HG03135 (cell line): ENCODE data around the gene ZDHHC22.

ENCODE experiments used
- ATAC-seq: cut with Tn5 transposase; IDR thresholded peaks from one replicate; pipeline ENCODE4 v1.9.1; 2021; ENCODE audit warnings: mild to moderate bottlenecking, moderate library complexity; ENCODE audit not compliant: unreplicated experiment

The ZDHHC22 gene

DNA sequence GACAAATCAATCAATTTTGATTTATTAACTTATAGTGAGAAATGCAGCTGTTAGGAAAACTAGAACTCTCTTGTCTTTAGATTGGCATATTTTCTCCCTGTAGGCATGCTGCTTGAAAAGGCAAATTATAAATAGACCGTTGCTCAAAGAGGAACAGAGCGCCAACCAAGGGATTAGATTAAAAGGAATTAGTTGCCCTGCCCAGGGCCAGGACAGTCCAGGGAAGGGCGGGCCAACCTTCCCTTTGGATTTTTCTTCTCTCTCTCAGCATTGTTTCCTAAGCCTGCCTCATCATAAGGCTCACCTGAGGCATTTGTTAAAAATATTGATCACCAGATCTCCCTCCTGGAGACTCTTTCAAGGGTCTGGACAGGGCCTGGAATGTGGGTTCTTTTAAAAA lies 34.9 kb downstream of the ZDHHC22 start:
- ATAC-seq, result no peak

DNA sequence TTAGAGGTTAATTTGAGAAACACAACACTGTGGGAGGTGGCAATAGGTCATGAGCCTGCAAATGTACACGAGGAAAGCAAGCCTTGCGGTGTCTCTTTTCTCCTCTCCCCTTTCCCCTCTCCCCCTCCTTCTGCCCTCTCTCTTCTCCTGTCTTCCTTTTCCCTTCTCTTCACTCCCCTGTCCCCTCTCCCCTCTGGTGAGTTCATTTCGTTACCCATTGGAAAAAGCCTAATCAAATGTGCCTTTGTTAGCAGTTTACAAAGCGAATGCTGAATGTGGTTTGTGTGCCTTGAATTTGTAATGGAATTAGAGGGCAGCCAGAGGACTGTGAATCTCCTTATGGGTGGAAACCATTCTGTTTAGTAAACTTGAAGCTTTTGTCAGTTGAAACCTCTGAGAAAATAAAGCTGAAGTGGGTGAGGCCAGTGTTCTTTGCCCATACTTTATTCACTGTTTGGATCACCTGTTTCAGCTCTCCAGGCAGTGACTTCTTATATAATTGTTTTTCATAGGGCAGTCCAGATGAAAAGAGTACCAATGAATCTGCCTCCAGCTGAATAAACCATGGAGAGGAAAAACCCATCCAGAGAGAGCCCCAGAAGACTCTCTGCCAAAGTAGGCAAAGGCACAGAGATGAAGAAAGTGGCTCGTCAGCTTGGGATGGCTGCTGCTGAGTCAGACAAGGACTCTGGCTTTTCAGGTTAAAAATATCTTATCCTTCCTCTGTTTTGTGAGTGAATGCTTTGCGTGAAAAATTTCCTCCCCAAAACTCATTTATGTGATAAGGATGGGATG lies 36.2 kb downstream of the ZDHHC22 start:
- no peak for ATAC-seq

DNA sequence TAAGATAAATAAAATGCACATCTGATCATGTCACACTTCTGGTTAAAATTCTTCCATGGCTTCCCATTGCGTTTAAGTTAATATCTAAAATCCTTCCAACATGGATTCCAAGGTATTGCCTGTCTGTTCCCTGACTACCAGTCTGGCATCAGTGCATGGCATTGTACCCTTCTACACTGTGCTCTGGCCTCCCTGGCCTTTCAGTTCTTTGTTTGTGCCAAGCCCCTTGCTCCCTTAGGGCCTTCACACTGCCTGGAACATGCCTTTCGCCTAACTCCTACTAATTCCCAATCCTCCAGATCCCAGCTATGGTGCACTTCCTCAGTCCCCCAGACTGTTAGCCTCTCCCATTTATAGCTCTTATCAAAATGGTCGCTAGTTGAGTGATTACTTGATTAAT lies 37.2 kb downstream of the ZDHHC22 start:
- ATAC-seq, result no peak

GRCh38 chr14:77103951-77104350 lies 37.6 kb downstream of the ZDHHC22 start:
- no peak for ATAC-seq

- ATAC-seq, result no peak
Observed at GRCh38 chr14:77103475-77103874, 38.1 kb downstream of the ZDHHC22 start.

DNA sequence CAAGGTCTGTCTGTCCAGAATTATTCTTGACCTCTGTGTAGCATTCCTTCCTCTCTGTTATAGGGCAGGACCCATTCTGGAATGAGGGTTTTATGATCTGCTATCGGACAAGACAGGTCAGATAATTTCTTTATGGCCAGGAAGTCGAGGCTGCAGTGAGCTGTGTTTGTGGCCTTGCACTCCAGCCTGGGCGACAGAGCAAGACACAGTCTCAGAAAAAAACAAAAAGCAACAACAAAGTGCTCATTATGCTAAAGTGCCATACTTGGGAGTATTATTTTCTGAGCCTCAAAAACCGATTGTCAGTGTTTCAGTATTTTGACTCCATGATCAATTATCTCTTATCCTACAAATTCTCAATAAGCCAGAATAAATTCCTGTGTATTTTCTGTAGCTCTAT lies 39.4 kb downstream of the ZDHHC22 start:
- ATAC-seq, result no peak

GRCh38 chr14:77100961-77101360 lies 40.6 kb downstream of the ZDHHC22 start:
- no peak for ATAC-seq

DNA sequence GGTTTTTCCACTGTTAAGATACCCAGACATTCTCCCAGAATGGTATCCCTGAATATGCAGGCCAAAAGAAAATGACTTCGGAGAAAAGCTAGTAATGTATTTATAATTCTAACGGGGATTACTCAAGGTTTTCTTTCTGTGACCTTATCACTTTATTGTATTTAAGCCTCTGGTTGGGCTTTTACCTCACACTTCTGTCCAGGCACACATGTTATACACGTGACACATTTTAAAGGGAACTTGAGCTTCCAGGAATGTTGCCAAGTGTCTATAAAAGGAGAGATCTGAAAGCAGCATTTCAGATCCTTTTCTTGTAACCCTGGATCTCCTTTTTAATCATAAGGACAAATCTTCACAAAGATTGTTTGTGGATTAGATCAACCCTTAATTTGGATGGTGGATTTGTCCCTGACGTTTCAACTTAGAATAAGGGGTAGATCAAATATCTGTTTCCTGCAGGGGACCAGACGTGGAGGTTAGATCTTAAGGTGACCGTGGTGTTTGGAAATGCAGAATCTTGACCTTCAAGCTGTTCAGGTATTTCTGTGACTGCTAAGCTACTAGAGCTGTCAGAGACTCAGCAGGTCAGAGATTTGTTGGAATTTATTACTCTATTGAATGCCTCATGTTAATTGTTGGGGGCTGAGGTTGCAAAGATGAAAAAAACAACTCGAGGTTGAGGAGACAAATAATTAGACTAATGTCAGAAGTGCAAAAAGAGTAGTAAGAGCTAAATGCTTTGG lies 42.0 kb downstream of the ZDHHC22 start:
- ATAC-seq, result no peak

GRCh38 chr14:77098529-77099353 lies 42.9 kb downstream of the ZDHHC22 start:
- no peak for ATAC-seq

- peak; percentile 83 for ATAC-seq
Observed at GRCh38 chr14:77097700-77098528, 43.7 kb downstream of the ZDHHC22 start, which contains the start of gene CIPC. CIPC (plus strand) TSS chr14:77098258; CDS start chr14:77105709, 7,451 bp downstream.

DNA sequence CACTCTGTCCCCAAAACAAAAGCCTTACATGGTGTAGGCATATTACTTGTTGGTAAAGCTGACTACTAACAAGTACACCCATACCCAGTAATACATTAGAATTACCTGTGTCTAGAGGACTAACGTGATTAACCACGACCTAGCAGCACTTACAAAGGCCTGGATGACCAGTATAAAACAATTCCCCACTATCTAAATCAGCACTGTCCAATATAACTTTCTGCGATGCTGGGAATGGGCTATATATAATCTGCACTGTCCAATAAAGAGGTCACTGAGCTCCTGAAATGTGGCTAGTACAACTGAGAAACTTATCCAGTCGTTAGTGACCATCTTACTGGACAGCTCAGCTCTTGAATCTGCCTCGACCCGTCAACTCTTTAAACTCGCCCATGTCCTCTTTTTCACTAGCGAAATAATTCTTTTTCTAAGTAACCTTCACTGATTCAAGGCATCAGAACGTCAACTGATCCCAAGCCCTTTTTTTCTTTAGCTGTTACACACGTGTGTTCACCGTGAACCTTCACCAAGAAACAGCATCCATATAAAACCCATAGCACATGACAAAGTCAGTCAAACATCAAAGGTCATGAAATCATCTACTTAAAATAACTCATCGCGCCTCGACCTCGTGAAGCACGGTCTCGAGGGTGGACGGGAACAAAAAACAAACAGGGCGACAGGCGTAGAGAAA lies 44.4 kb downstream of the ZDHHC22 start:
- no peak for ATAC-seq

- no peak for ATAC-seq
Observed at GRCh38 chr14:77094672-77095284, 46.8 kb downstream of the ZDHHC22 start.

GRCh38 chr14:77092676-77093075 lies 48.9 kb downstream of the ZDHHC22 start:
- ATAC-seq, result no peak

DNA sequence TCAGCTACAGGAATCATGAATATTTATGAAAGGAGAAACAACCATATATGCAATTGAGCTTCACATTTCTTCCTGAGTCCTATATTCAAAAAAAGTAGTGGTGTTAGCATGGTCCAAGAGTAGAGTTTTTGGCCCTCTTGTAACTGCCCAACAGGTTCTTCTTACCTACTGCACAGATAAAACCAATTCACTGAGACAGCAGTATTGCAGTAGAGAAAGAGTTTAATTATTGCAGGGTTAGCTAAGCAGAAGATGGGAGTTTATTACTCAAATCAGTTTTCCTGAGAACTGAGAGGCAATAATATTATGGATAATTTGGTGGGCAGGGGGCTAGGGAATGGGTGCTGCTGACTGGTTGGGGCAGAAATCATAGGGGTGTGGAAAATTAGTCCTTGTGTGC lies 50.1 kb downstream of the ZDHHC22 start:
- ATAC-seq, result no peak

GRCh38 chr14:77088645-77089044 lies 52.9 kb downstream of the ZDHHC22 start:
- no peak for ATAC-seq

DNA sequence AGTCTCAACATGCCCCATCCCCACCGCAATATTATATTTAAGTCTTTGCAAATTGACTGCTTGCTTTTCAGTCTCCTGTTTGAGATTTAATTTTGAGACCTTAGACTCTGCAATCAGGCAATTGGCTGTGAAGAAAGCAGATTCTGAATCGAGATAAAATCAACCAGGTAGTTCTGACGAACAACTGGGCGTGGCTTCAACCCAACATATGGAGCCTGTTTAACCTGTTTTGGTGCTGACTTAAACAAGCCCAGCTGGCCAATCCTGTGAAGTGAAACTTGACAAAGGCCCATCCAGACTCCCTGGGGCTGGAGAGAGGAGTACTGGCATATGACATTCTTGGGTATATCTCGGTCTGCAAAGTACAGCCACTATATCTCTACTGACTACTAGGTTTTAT lies 53.4 kb downstream of the ZDHHC22 start:
- no peak for ATAC-seq

DNA sequence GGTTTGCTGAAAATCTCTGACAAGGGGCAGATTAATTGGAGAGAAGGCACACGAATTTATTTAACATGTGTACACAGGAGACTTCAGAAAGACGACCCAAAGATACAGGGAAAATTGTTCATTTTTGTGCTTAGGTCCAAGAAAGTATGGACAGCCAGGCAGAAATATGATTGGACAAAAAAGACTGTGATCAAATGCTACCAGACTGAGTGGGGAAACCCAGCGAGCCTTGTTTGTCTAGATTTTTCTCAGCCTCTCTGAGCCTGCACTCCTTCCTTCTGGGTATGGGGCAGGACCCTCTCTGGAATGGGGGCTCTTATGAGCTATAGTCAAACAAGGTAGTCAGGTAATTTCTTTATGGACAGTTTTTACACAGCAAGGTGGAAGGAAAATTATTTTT lies 54.0 kb downstream of the ZDHHC22 start:
- ATAC-seq, result no peak

GRCh38 chr14:77086951-77087350 lies 54.6 kb downstream of the ZDHHC22 start:
- no peak for ATAC-seq

DNA sequence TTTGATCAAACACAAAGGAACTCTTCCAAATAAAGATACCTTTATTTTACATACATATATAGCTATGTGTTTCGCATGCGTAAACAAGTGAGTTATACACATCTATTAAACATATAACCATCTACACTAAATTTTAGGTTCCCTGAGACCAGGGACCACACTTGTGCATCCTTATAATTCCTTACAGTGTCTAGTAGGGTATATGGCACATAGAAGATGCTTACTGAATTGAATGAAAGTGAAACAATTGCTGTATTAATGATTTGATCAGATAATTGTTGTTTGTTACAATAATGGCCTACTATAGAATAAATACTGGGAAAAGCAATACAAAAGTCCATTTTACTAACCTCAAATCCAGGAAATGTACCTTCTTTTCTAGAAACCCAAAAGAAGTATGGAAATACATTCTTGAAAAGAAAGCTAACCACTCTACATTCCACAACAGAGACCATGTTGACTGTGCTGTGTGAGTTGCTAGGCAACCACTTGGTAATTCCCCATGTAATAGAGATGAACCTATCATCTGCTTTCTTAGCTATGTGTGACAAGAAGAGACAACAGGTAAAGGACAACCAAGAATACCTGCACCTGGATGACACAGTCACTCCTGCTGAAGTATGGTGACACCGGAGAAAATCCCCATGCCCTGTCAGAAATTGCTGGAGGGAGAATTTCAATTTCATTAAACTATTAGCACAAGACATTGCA lies 55.4 kb downstream of the ZDHHC22 start:
- ATAC-seq, result peak; percentile 56
